ENCODE measurements around the gene PAPPA2.

The PAPPA2 gene

GRCh38 chr1:176577646-176578197, 114.7 kb downstream of the PAPPA2 start:
- no peak overlapping the region for H2AFZ ChIP-seq (ENCODE audit: low read depth, low read length, severe bottlenecking)

GRCh38 chr1:176579087-176579486, 116.1 kb downstream of the PAPPA2 start:
- no peak for TF ChIP-seq CTCF (IDR thresholded peaks at IDR 0.05; ENCODE audit: insufficient read depth, low read length, poor library complexity, severe bottlenecking)
- no peak for TF ChIP-seq EZH2phosphoT487 (conservative IDR thresholded peaks at IDR 0.05; ENCODE audit: low read length)
- H4K20me1 ChIP-seq (ENCODE audit: low read depth, low read length): no peaks in the 10 kb centered on the region

More at GRCh38 chr1:176577646-176578197, 114.7 kb downstream of the PAPPA2 start:
- Histone ChIP-seq H4K20me1 (ENCODE audit: low read depth, low read length) (no peaks in the 10 kb centered on the region), H3K4me3 (ENCODE audit: insufficient read depth, low read length, poor library complexity, severe bottlenecking) (no peak overlapping the region), H3K79me2 (ENCODE audit: insufficient read depth, low read length) (no peaks in the 10 kb centered on the region), H3K9me3 (ENCODE audit: insufficient read depth, low read length) (no peaks in the 10 kb centered on the region), H3F3A (ENCODE audit: insufficient read depth) (no peaks in the 10 kb centered on the region), H3K36me3 (ENCODE audit: low read length) (no peaks in the 10 kb centered on the region), H3K4me2 (ENCODE audit: low read depth, low read length, poor library complexity, severe bottlenecking) (no peak overlapping the region), H3K27ac (ENCODE audit: low read depth, low read length) (no peak overlapping the region), H3K27me3 (ENCODE audit: low read length) (no peaks in the 10 kb centered on the region), H3K9ac (ENCODE audit: low read length) (no peak overlapping the region), H3K9me2 (replicated peaks; ENCODE audit: insufficient read depth, low read length) (no peaks in the 10 kb centered on the region)
- no peak for TF ChIP-seq EZH2phosphoT487 (conservative IDR thresholded peaks at IDR 0.05; ENCODE audit: low read length)
- TF ChIP-seq CTCF (IDR thresholded peaks at IDR 0.05; ENCODE audit: insufficient read depth, low read length, poor library complexity, severe bottlenecking): no peak

GRCh38 chr1:176595217-176595616, 132.2 kb downstream of the PAPPA2 start:
- Histone ChIP-seq H3K27ac (ENCODE audit: low read depth, low read length) (no peak overlapping the region), H3K4me2 (ENCODE audit: low read depth, low read length, poor library complexity, severe bottlenecking) (no peak overlapping the region), H3K9ac (ENCODE audit: low read length) (no peak overlapping the region), H3K4me3 (ENCODE audit: insufficient read depth, low read length, poor library complexity, severe bottlenecking) (no peak overlapping the region), H2AFZ (ENCODE audit: low read depth, low read length, severe bottlenecking) (no peak overlapping the region), H3F3A (ENCODE audit: insufficient read depth) (no peaks in the 10 kb centered on the region), H3K79me2 (ENCODE audit: insufficient read depth, low read length) (no peaks in the 10 kb centered on the region), H3K27me3 (ENCODE audit: low read length) (no peaks in the 10 kb centered on the region), H4K20me1 (ENCODE audit: low read depth, low read length) (no peaks in the 10 kb centered on the region), H3K36me3 (ENCODE audit: low read length) (no peaks in the 10 kb centered on the region), H3K9me3 (ENCODE audit: insufficient read depth, low read length) (no peaks in the 10 kb centered on the region), H3K9me2 (replicated peaks; ENCODE audit: insufficient read depth, low read length) (no peaks in the 10 kb centered on the region)
- TF ChIP-seq EZH2phosphoT487 (conservative IDR thresholded peaks at IDR 0.05; ENCODE audit: low read length) (no peak), CTCF (IDR thresholded peaks at IDR 0.05; ENCODE audit: insufficient read depth, low read length, poor library complexity, severe bottlenecking) (no peak)

More at GRCh38 chr1:176579087-176579486, 116.1 kb downstream of the PAPPA2 start:
- Histone ChIP-seq H3K9me3 (ENCODE audit: insufficient read depth, low read length) (no peaks in the 10 kb centered on the region), H3K4me2 (ENCODE audit: low read depth, low read length, poor library complexity, severe bottlenecking) (no peak overlapping the region), H3K27me3 (ENCODE audit: low read length) (no peaks in the 10 kb centered on the region), H3K79me2 (ENCODE audit: insufficient read depth, low read length) (no peaks in the 10 kb centered on the region), H3K9ac (ENCODE audit: low read length) (no peak overlapping the region), H3K9me2 (replicated peaks; ENCODE audit: insufficient read depth, low read length) (no peaks in the 10 kb centered on the region), H3F3A (ENCODE audit: insufficient read depth) (no peaks in the 10 kb centered on the region), H3K36me3 (ENCODE audit: low read length) (no peaks in the 10 kb centered on the region), H2AFZ (ENCODE audit: low read depth, low read length, severe bottlenecking) (no peak overlapping the region), H3K4me3 (ENCODE audit: insufficient read depth, low read length, poor library complexity, severe bottlenecking) (no peak overlapping the region), H3K27ac (ENCODE audit: low read depth, low read length) (no peak overlapping the region)
